Mesendoderm (in vitro differentiated cells): ENCODE data around the gene TBC1D4.

Experiments
- DNase-seq: peaks from one replicate; pipeline ENCODE4 v3.0.0; 2013
- H2AK5ac ChIP-seq: 2 replicates; pipeline ENCODE4 v1.6.1; 2013; ENCODE audit warnings: low read length, inconsistent platforms
- H2BK120ac ChIP-seq: 2 replicates; pipeline ENCODE4 v1.6.1; 2013; ENCODE audit warnings: low read depth, mild to moderate bottlenecking, low read length, moderate library complexity, mixed read lengths
- H2BK15ac ChIP-seq: replicated peaks from 2 replicates; pipeline ENCODE4 v1.6.1; 2013; ENCODE audit warnings: low read depth, mild to moderate bottlenecking, moderate library complexity
- H2BK5ac ChIP-seq: 2 replicates; pipeline ENCODE4 v1.6.1; 2013; ENCODE audit warnings: low read length, inconsistent platforms
- H3K18ac ChIP-seq: 2 replicates; pipeline ENCODE4 v1.6.1; 2013; ENCODE audit warnings: mild to moderate bottlenecking, low read length, mixed read lengths
- H3K23ac ChIP-seq: one replicate; pipeline ENCODE4 v1.6.1; 2013; ENCODE audit warnings: low read length
- H3K27ac ChIP-seq: 2 replicates; pipeline ENCODE4 v1.5.1; 2013; ENCODE audit warnings: low read depth, mild to moderate bottlenecking, inconsistent platforms, low read length, moderate library complexity
- H3K27me3 ChIP-seq: 2 replicates; pipeline ENCODE4 v1.6.1; 2013; ENCODE audit warnings: low read length, control low read depth, mild to moderate bottlenecking, inconsistent platforms; ENCODE audit not compliant: insufficient read depth, poor library complexity
- H3K36me3 ChIP-seq: 2 replicates; pipeline ENCODE4 v1.6.1; 2013; ENCODE audit warnings: low read length, inconsistent platforms; ENCODE audit not compliant: control insufficient read depth, insufficient read depth
- H3K4ac ChIP-seq: one replicate; pipeline ENCODE4 v1.6.1; 2013; ENCODE audit warnings: low read depth, mild to moderate bottlenecking, low read length, moderate library complexity
- H3K4me1 ChIP-seq: 2 replicates; pipeline ENCODE4 v1.6.1; 2013; ENCODE audit warnings: low read depth, low read length, inconsistent platforms; ENCODE audit not compliant: control insufficient read depth
- H3K4me2 ChIP-seq: 2 replicates; pipeline ENCODE4 v1.6.1; 2013; ENCODE audit warnings: low read length
- H3K4me3 ChIP-seq: 2 replicates; pipeline ENCODE4 v1.5.1; 2013; ENCODE audit warnings: mild to moderate bottlenecking, low read length
- H3K56ac ChIP-seq: one replicate; pipeline ENCODE4 v1.6.1; 2013; ENCODE audit warnings: low read length
- H3K79me1 ChIP-seq: 2 replicates; pipeline ENCODE4 v1.6.1; 2013; ENCODE audit warnings: low read length, inconsistent platforms
- H3K79me2 ChIP-seq: 2 replicates; pipeline ENCODE4 v1.6.1; 2013; ENCODE audit warnings: mild to moderate bottlenecking, low read length; ENCODE audit not compliant: control insufficient read depth, insufficient read depth
- H3K9ac ChIP-seq: 2 replicates; pipeline ENCODE4 v1.6.1; 2013; ENCODE audit warnings: low read length, inconsistent platforms
- H4K5ac ChIP-seq: one replicate; pipeline ENCODE4 v1.6.1; 2013; ENCODE audit warnings: low read length
- H4K8ac ChIP-seq: one replicate; pipeline ENCODE4 v1.6.1; 2013; ENCODE audit warnings: low read depth, mild to moderate bottlenecking, control low read depth, low read length, moderate library complexity
- WGBS: extraction: QIAGEN DNeasy Blood & Tissue Kit; methylation state at CpG from one replicate; pipeline ENCODE4 v1.1.7; 2013; ENCODE audit warnings: low lambda C conversion rate, missing lambda C conversion rate; ENCODE audit not compliant: insufficient coverage; ENCODE audit errors: extremely low coverage; 5-methylcytosine and 5-hydroxymethylcytosine counted together

The TBC1D4 gene

DNA sequence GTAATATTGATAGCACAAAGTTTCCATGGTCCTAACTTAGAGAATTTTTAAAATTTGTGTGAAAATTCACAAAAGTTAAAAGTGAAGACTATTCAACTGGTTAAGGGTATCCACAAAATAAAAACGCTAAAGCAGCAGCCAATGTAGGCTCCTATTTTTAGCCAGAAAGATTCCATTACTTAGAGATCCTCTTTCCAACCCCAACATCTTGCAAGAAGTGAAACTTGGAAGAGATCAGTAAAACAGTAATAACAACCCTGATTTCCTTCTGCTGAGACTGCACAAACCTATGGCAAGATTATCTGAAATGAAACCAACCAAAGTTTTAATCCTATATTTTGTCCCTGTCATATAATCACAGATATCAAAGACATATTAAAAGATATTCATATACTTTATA, 8.5 kb downstream of the TBC1D4 start:
- H3K4me3 ChIP-seq: no peak overlapping the region
- H3K4ac ChIP-seq: no peak overlapping the region
- H2BK120ac ChIP-seq: no peak overlapping the region
- H3K27me3 ChIP-seq: no peaks in the 10 kb centered on the region
- no peaks in the 10 kb centered on the region for H3K4me1 ChIP-seq
- H3K36me3 ChIP-seq: no peaks in the 10 kb centered on the region
- H3K23ac ChIP-seq: no peak overlapping the region
- H3K79me1 ChIP-seq: peaks cover 3% of the 10 kb centered on the region
- no peak overlapping the region for H3K56ac ChIP-seq
- peaks cover 4% of the 10 kb centered on the region for H3K79me2 ChIP-seq
- H3K4me2 ChIP-seq: no peak overlapping the region
- no peak overlapping the region for H4K8ac ChIP-seq
- no peak overlapping the region for H3K27ac ChIP-seq
- no peak for DNase-seq
- no peak overlapping the region for H2AK5ac ChIP-seq
- no peak overlapping the region for H3K18ac ChIP-seq
- no CpG with 5 or more reads among the region's 1 CpG for WGBS
- no peak overlapping the region for H3K9ac ChIP-seq
- no peak overlapping the region for H2BK5ac ChIP-seq
- no peak overlapping the region for H2BK15ac ChIP-seq
- no peak overlapping the region for H4K5ac ChIP-seq

DNA sequence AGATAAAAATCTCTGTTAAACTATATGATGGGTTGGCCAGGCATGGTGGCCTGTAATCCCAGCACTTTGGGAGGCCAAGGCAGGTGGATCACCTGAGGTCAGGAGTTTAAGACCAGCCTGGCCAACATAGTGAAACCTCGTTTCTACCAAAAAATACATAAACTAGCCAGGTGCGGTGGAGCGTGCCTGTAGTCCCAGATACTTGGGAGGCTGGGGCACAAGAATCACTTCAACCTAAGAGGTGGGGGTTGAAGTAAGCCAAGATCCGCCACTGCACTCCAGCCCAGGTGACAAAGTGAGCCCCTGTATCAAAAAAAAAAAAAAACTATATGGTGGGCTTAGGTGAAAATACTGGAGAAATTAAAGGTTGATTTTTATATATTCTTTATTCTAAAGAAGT, 11.3 kb downstream of the TBC1D4 start:
- H3K27ac ChIP-seq: no peak overlapping the region
- no peak overlapping the region for H3K4me2 ChIP-seq
- no peak overlapping the region for H2BK5ac ChIP-seq
- no peak overlapping the region for H3K18ac ChIP-seq
- WGBS: no CpG with 5 or more reads among the region's 4 CpGs
- H3K9ac ChIP-seq: no peak overlapping the region
- H2AK5ac ChIP-seq: no peak overlapping the region
- H3K4me1 ChIP-seq: no peaks in the 10 kb centered on the region
- no peak overlapping the region for H3K4ac ChIP-seq
- H3K79me2 ChIP-seq: peaks cover 5% of the 10 kb centered on the region
- no peaks in the 10 kb centered on the region for H3K36me3 ChIP-seq
- DNase-seq: no peak
- H3K79me1 ChIP-seq: peaks cover 5% of the 10 kb centered on the region
- no peak overlapping the region for H2BK120ac ChIP-seq
- H3K27me3 ChIP-seq: no peaks in the 10 kb centered on the region
- no peak overlapping the region for H3K4me3 ChIP-seq
- H3K23ac ChIP-seq: no peak overlapping the region
- H3K56ac ChIP-seq: no peak overlapping the region
- no peak overlapping the region for H4K5ac ChIP-seq
- no peak overlapping the region for H4K8ac ChIP-seq
- no peak overlapping the region for H2BK15ac ChIP-seq

DNA sequence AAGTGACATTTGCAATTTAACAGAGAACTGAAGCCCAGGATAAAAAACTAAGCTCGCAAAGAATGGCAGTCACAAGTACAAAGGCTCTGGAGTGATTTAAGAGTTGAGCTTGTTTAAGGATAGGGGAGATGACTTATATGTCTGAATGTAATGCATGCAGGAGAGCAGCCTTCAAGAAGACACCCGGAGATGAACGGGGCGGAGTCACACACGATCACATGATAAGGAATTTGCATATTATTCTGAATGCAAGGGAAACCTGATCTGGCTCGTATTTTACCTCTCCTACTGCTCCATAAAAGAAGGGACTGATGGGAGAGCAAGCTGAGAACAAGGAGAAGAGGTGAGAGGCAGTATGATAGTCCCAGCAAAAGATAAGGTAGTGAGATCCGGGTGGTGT, 12.9 kb downstream of the TBC1D4 start:
- Histone ChIP-seq H3K23ac (no peak overlapping the region), H3K4me3 (no peak overlapping the region), H3K79me2 (peaks cover 3% of the 10 kb centered on the region), H3K18ac (no peak overlapping the region), H3K27ac (no peak overlapping the region), H2BK5ac (no peak overlapping the region), H4K5ac (no peak overlapping the region), H2AK5ac (no peak overlapping the region), H4K8ac (no peak overlapping the region), H2BK15ac (no peak overlapping the region), H3K79me1 (peaks cover 5% of the 10 kb centered on the region), H3K56ac (no peak overlapping the region), H2BK120ac (no peak overlapping the region), H3K36me3 (no peaks in the 10 kb centered on the region), H3K4me1 (no peaks in the 10 kb centered on the region), H3K9ac (no peak overlapping the region), H3K4me2 (no peak overlapping the region), H3K4ac (no peak overlapping the region), H3K27me3 (no peaks in the 10 kb centered on the region)
- DNase-seq: peak; percentile 47
- no CpG with 5 or more reads among the region's 7 CpGs for WGBS

DNA sequence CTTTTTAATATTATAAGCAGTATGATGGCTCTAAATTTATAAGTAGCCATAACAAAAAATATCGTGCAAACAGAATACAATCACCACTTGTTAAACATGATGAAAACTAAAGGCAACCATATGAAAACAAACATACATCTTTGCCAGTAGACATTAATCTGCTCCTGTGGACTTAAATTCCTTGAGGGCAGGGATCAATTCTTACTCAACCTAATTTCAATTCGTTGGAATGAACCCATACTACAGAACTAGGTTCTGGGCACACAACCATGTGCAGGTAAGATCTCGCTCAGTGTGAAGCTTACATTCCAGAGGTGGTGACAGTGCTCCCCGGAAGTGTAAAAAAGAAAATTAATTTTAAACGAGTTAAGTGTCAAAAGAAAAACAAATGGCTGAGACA, 13.4 kb downstream of the TBC1D4 start:
- H3K79me2 ChIP-seq: peaks cover 3% of the 10 kb centered on the region
- H2BK5ac ChIP-seq: no peak overlapping the region
- H3K4me1 ChIP-seq: no peaks in the 10 kb centered on the region
- H3K18ac ChIP-seq: no peak overlapping the region
- H2BK15ac ChIP-seq: no peak overlapping the region
- DNase-seq: no peak
- no CpG with 5 or more reads among the region's 5 CpGs for WGBS
- no peak overlapping the region for H3K4me3 ChIP-seq
- H4K5ac ChIP-seq: no peak overlapping the region
- H3K9ac ChIP-seq: no peak overlapping the region
- peaks cover 5% of the 10 kb centered on the region for H3K79me1 ChIP-seq
- H3K23ac ChIP-seq: no peak overlapping the region
- H3K56ac ChIP-seq: no peak overlapping the region
- H4K8ac ChIP-seq: no peak overlapping the region
- H3K36me3 ChIP-seq: no peaks in the 10 kb centered on the region
- no peak overlapping the region for H2BK120ac ChIP-seq
- no peak overlapping the region for H2AK5ac ChIP-seq
- H3K4me2 ChIP-seq: no peak overlapping the region
- H3K27me3 ChIP-seq: no peaks in the 10 kb centered on the region
- H3K4ac ChIP-seq: no peak overlapping the region
- no peak overlapping the region for H3K27ac ChIP-seq

DNA sequence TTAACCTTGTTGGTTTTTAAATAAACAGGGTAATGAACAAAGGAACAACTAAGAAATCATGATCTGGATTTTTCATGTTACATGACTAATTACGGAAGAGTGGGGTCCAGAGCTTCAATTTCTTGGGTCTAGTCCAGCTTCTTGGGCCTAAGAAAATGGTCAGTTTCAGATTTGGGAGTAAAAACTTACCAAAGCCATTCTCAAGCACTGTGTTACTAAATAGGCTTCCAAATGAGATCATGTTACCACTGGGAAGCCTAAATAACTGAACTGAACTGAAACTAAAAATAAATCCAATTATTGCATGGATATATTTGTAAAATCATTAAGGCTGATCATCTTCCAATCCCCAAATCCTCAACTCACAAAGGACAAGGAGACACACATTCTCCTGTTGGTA, 13.9 kb downstream of the TBC1D4 start:
- no CpG with 5 or more reads among the region's 1 CpG for whole genome bisulfite sequencing
- Histone ChIP-seq H4K5ac (no peak overlapping the region), H3K27ac (no peak overlapping the region)

DNA sequence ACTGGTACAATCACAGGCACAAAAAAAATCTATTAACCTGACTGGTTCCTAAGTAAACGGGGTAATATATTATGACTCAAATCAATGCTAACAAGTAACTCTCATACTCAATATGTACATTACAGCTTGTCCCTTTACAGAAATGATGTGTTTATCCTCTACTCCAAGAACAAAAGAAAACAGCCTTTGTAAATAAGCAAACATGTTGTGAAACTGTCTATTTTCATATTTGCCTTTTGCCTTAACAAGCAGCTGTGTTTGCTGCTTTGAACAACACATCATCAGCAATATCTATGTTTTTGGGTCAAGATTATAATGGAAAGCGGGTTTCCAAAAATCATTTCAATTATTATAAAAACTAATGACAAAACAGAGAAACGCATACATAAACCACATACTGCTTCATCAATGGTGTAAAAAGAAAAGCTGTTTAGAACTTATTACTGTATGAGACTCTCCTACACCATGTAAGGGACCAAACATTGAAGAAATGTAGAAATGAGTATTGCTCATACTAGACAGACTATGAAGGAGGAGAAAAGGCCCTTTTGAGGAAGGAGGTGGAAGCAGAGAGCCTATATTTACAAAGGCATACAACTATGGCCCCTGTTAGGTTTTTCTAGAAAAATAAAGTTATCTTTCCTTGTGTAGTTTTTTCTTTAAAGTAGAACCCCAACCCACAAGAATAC, 14.8 kb downstream of the TBC1D4 start:
- no peak overlapping the region for H2BK120ac ChIP-seq
- H3K4me1 ChIP-seq: no peaks in the 10 kb centered on the region
- peaks cover 2% of the 10 kb centered on the region for H3K79me2 ChIP-seq
- H3K27me3 ChIP-seq: no peaks in the 10 kb centered on the region
- no peak overlapping the region for H3K9ac ChIP-seq
- H4K8ac ChIP-seq: no peak overlapping the region
- no peak overlapping the region for H2BK15ac ChIP-seq
- H3K79me1 ChIP-seq: peaks cover 5% of the 10 kb centered on the region
- H2AK5ac ChIP-seq: no peak overlapping the region
- H3K4me2 ChIP-seq: no peak overlapping the region
- H3K18ac ChIP-seq: no peak overlapping the region
- no CpG with 5 or more reads among the region's 3 CpGs for WGBS
- H3K36me3 ChIP-seq: no peaks in the 10 kb centered on the region
- no peak overlapping the region for H3K27ac ChIP-seq
- no peak for DNase-seq
- no peak overlapping the region for H3K23ac ChIP-seq
- H2BK5ac ChIP-seq: no peak overlapping the region
- no peak overlapping the region for H3K4me3 ChIP-seq
- no peak overlapping the region for H3K56ac ChIP-seq
- H4K5ac ChIP-seq: no peak overlapping the region
- H3K4ac ChIP-seq: no peak overlapping the region

More for the DNA sequence above, 13.9 kb downstream of the TBC1D4 start:
- Histone ChIP-seq H2BK120ac (no peak overlapping the region), H3K27me3 (no peaks in the 10 kb centered on the region), H3K4me1 (no peaks in the 10 kb centered on the region), H3K56ac (no peak overlapping the region), H3K23ac (no peak overlapping the region), H3K4me2 (no peak overlapping the region), H2BK15ac (no peak overlapping the region), H3K9ac (no peak overlapping the region), H3K36me3 (no peaks in the 10 kb centered on the region), H4K8ac (no peak overlapping the region), H3K4me3 (no peak overlapping the region), H3K18ac (no peak overlapping the region), H3K79me1 (peaks cover 5% of the 10 kb centered on the region), H3K79me2 (peaks cover 3% of the 10 kb centered on the region), H3K4ac (no peak overlapping the region), H2AK5ac (no peak overlapping the region), H2BK5ac (no peak overlapping the region)
- DNase-seq: no peak
